HG03139 (cell line): ENCODE data around the gene NEXN.
"Not testable (repeated sequence)": the region's sequence is repeated elsewhere in the genome, so short reads cannot be mapped to it uniquely, and the experiment has no call there.

Source experiments
- ATAC-seq: cut with Tn5 transposase; IDR thresholded peaks from one replicate; pipeline ENCODE4 v1.9.1; 2021; ENCODE audit not compliant: unreplicated experiment

NEXN gene

DNA sequence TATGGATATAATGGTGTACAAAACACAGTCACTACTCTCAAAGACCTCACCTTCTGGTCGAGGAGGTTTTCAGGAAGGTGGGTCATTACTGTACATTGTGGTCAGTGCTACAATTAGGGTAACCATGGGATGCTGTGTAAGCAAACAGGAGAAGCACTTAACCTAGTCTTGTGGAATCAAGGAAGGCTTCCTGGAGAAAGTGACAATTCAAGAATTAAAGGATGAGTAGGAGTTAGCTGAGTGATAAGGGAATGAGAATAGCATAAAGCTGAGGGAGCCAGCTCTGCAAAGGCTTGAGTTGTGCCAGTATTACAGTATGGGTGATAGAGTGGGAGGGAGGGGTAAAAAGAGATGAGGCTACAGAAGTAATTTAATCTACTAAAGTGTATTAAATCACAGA, 17.2 kb downstream of the NEXN start:
- ATAC-seq = no peak

DNA sequence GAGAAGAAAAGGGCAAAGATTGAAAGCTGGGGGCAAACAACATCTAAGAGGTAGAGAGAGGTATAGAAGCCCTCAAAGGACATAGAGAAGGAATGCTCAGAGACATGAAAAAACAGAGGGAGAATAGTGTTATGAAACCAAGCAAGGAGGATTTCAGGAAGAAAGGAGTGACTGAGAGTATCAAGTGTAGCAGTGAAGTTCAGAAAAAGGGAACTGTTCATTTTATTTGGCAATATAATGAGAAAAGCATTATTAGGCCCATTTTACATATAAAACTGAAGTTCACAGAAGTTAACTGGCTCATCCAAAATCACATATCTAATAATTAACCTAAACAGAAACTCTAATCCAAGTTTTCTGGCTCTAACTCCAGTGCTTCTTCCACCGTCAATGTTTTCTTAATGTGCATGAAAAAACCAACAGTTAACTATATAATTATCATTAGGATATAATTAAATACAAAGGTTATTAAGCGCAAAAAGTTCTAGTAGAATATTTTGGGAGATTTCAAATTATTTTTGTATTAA, 17.7 kb downstream of the NEXN start:
- ATAC-seq = no peak

DNA sequence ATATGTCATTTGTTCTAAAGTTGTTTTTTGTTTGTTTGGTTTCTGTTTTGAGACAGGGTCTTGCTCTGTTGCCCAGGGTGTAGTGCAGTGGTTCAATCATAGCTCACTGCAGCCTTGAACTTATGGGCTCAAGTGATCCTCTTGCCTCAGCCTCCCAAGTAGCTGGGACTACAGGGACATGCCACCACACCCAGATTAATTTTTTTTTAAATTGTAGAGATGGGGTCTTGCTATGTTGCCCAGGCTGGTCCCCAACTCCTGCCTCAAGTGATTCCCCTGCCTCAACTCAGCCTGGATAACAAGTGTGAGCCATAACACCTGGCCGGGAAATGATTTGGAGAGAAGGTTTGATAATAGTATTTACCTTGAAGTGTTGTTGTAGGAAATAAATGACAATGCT, 18.2 kb downstream of the NEXN start:
- ATAC-seq = no peak

DNA sequence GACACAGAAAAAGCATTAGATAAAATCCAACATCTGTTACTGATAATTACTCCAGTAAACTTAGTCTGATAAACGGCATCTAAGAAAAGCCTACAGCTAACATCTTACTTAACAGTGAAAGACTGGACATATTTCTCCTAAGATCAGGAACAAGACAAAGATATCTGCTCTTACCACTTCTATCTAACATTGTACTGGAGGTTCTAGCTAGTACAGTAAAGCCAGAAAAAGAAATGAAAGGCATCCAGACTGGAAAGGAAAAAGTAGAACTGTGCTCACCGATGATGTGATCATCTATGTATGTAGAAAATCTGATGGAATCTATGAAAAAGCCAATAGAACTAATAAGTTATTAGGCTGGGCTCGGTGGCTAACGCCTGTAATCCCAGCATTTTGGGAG, 21.7 kb downstream of the NEXN start:
- no peak for ATAC-seq

DNA sequence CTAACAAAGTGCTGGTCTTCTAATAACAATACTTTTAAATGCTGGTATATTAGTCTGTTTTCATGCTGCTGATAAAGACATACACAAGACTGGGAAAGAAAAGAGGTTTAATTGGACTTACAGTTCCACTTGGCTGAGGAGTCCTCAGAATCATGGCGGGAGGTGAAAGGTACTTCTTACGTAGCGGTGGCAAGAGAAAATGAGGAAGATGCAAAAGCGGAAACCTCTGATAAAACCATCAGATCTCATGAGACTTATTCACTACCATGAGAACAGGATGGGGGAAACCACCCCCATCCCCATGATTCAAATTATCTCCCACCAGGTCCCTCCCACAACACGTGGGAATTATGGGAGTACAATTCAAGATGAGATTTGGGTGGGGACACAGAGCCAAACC, 30.5 kb downstream of the NEXN start:
- ATAC-seq = not testable (repeated sequence)

DNA sequence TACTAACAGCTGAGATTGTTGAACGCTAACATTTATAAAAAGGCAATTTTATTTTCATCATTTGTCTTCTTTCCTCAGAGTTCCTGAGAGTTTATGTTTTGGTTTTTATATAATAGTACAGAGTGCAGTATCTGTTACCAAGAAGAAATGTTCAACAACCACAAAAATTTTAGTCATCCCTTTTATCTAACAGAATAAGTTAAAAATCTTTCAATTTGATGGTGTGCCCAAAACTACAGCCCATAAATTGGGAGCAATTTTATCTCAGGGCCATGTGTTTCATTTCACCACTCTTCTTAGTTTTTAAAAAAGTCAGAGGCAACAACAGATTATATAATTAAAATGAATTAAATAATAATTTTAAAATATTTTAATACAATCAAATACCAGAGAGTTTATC, 37.1 kb downstream of the NEXN start:
- ATAC-seq = no peak

DNA sequence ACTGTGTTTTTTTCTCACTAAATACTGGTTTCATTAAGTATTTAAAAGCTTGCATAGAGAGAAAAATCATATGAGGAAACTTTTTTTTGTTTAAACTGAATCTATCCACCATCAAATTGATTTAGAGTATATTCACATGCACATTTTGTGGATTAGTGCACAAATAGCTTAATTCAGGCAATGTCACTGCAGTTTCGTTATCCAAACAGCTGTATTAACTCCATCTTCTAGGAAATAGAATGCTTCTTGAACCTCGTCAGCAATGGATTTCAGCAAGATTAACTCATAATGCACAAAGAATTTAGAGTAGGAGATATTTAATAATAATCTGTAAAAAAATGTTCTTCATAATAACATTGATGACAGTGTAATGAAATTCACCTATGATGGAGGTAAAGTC, 37.5 kb downstream of the NEXN start:
- ATAC-seq = no peak

DNA sequence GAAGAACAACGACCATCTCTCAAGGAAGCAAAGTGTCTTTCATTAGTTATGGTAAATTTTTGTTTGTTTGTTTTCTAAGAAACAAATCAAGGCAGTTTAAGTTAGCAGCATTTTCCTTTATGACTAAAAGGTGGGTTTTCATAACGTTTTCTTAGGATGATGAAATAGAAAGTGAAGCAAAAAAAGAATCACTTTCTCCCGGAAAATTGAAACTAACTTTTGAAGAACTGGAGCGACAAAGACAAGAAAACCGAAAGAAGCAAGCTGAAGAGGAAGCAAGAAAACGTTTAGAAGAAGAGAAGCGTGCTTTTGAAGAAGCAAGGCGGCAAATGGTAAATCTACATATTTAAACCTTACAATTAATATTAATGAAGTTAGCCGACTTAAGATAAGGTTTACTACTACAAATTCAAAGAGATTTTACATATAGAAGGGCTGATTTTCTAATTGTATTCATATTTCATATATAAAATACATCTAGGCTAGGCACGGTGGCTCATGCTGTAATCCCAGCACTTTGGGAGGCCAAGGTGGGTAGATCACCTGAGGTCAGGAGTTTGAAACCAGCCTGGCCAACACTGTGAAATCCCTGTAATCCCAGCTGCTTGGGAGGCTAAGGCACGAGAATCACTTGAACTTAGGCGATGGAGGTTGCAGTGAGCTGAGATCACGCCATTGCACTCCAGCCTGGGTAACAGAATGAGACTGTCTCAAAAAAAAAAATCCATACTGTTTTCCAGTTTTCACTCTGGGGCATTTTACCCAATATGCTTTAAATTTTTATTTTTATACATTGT, 38.3 kb downstream of the NEXN start:
- ATAC-seq = no peak

DNA sequence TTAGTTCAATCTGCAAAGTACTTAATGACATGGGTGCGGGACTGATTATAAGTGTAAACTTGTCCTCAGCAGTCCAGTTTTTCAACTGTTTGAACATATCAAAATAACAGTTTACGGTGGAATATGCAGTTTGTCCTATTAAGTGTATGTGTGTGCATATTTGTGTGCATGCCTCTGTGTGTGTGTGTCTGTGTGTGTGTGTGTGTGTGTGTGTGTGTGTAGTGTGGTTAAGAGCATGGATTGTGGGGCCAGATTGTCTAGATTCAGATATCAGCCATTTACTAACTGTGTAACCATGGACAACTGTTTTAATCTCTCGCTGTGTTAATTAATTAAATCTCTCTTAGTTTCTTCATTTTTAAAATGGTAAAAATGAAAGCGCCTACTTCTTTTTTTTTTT, 39.0 kb downstream of the NEXN start:
- no peak for ATAC-seq

DNA sequence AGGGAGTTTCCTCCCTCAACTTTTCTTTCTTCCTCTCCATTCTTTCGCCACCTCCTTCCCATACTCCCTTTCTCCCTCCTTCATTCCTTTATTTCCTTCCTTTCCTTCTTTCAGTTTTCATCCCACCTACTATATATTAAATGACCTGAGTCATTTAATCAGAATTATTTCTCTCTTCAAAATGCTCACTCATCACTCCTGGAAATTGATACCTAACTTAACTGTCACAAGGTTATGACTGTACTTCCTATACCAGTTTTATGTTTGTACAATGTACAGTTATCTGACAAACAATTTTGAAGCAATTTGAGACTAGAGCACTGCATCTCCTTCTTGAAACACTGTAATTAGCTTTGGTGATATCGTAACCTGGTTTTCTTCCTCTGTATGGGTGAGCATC, 41.4 kb downstream of the NEXN start:
- no peak for ATAC-seq

DNA sequence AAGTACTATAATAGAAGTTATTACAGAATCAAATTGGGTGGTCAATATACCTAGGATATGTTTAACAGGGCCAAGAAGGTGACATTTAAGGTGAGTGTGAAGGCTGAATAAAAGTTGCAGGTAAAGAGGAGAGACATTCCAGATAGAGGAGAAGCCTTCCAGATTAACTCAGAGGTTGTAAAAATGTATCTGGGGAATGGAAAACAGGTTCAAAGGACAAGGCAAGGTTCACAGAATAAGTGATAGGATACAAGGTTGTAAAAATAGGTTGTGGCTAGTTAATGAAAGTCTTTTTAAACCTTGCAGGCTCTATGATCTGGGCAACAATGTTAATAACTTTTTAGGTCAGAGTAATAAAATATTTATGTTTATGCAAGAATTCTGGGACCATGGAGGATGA, 50.2 kb downstream of the NEXN start:
- no peak for ATAC-seq

DNA sequence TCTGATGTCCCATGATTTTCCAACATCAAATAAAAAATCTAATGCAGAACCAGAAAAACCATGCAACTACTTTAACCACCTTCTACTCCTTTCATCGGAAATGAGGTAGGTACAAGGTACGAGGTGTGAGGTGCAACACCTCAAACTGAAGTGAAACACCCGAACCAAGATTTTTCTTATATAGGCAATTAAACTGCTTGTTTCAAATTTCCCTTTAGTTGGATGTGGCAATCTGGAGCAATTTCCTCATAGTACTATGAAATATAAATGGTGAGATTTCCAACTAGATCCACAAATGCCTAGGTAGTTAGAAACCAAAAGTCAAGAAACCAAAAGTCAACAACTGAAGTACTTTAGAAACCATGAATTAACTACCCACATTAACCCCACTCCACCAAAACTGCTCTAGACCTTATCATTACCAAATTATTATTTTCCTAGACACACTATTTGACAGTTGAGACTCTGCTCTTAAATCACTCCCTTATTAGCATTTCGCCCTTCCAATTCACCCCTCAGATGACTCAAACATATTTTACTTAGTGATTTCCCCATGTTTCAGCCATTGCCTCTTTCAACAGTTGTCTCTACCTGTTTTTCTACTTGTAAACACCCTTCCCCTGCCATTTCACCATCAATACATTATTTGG, 52.6 kb downstream of the NEXN start:
- no peak for ATAC-seq

DNA sequence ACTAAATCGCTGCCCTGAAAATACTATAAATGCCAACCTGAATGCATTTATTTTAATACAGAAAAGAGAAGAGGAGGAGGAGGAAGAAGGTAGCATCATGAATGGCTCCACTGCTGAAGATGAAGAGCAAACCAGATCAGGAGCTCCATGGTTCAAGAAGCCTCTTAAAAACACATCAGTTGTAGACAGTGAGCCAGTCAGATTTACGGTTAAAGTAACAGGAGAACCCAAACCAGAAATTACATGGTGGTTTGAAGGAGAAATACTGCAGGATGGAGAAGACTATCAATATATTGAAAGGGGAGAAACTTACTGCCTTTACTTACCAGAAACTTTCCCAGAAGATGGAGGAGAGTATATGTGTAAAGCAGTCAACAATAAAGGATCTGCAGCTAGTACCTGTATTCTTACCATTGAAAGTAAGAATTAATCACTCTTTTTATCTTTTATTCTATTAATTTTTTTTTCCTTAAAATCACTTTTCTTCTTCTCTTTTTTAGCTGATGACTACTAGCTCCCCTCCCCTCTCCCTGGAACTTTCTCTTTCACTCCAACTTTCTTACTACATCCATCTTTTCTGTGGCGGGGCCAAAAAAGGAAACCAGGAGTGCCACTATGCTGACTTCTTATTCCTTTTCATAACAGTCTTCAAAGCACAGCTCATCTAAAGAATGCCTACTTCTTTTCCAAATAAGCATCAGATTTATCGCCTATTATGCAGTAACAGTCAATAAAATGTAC, 54.1 kb downstream of the NEXN start:
- no peak for ATAC-seq

DNA sequence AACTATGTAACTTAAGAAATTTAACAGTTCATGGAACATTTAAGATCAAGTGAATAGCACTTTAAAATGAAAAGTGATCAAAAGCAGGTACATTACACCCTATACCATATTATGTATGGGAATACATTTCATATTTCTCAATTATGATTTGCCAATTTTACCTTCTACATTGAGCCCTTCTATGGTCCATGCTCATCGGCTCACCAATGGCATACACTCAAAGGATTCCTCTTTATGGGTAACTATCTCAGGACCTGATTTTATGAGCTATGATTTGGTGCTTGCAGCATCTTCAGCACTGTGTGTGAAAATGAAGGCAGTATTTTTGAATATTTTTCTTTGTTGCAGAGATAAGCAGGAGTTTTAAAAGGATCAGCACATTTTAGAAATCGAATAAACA, 56.9 kb downstream of the NEXN start:
- ATAC-seq = no peak

DNA sequence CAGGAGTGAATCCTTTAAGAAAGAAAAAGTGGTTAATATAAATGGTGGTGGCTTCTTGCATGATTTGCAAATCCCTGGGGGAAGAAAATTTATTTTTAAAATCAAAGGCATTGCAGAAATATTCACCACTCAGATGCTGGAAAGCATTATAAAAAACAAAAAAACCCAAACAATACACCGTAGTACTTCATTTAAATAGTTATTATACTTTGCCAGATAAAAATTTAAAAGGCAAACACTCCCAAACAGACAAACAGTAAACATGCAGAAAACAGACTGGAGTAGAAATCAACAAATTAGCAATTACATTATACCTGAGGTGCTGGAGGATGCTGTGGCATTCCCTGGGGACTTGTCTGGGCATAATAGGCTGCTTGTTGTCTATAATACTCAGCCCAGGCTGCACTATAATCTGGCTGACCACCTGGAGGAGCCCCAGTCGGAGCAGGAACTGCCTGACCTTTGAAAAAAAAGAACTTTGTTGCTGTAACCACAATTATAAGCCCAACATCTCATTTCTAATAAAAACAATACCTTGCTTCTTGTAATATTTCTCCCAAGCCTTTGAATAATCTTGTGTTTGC, 60.5 kb downstream of the NEXN start:
- ATAC-seq = no peak

DNA sequence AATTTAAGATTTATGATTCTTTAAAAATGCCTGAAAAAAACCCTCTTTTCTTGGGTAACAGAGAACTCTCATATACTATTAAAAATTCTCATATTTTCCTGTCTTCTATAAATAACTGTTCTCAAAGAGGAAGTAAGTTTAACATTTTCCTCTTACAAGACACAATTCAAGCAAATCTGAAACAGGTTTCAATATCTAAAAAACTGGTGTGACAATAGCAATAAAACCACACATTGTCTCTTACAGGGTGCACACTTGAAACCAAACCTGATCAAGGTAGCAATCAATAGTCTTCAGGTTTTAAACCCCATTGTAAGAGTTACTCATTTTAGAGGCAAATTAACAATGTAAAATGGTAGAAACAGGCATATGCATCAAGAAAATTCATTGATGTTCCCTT, 62.4 kb downstream of the NEXN start:
- peak; percentile 60 for ATAC-seq

DNA sequence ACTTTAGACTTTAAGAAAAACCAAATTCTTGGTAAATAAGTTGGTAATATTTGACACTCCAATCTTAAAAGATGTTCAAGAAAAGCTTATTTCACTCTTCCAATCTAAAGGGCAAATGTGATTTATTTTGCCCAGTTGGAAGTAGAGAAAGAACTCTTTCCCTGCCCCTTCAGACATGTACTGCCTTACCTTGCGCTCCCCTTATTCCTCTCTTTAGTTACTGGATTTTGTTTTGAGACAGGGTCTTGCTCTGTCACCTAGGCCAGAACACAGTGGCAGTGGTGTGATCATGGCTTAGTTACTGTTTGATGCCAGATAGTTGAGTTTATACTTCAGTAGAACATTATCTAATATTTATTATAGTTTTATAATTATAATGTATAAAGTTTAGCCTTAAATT, 62.9 kb downstream of the NEXN start:
- ATAC-seq = no peak

DNA sequence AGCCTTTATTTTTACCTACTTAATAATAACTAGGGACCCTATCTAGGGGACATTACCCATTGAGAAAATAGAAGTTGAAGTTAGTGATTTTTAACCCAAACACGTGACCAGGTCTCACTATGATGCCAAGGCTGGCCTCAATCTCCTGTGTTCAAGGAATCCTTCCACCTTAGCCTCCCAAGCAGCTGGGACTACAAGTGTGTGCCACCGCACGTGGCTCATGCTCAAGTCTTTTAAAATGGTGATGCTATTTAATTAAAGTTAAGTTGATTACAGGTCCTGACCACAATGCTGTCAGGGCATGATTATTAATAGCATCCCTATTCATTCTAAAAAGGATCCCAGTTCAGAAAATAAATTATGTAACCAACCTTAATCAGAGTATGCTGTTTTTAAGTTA, 65.5 kb downstream of the NEXN start:
- ATAC-seq = no peak

DNA sequence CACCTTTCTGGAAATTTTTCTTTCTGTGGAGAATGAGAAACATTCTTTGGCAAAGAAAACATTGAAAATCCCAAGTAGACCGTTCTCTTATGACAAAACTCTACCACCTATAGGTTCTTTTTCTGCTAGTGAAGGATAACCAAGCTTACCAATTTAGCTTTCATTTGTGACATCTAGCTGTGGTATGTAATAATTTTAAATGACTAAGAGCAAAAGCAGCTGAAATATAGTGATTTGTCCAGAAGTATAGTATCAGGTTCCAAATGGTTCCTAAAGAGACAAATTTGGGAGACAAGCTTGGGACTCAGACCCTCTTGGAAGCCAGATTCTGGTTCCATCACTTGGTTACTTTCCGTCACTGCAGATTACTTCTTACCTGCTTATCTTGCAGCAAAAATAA, 66.1 kb downstream of the NEXN start:
- ATAC-seq = no peak

DNA sequence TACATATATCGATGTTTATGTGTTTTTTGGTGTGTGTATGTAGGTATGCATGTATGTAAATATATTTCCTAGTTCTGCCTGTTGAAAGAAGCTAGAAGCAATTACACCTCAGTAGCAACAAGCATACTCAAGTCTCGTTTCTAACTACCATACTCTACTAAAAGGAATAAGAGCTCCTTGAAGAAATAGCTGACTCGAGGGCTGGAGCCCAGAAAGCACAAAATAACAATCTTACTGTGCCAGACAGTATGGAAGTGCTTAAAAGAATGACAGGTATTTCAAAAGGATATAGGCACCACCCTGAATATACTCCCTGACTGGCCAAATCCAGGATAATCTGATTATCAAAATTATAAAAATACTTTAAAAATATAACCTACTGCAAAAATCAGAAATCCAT, 67.3 kb downstream of the NEXN start:
- no peak for ATAC-seq

DNA sequence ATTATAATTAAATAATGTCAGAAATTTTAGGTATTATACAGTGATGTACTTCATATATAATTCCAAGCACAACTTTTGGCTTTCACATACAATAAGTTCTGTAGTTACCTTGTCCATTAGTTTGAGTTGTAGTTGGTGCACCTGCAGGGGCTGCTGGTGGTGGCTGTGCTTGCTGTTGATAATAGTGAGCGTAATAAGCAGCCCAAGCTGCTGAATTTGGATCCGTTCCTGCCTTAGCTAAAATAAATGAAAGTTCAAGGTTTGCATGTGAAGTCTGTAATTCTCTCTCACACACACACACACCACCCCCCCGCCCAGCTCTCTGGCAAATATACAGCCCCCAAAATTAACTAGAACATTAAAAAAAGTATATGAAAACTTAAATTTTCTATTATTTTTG, 68.0 kb downstream of the NEXN start:
- ATAC-seq = no peak

DNA sequence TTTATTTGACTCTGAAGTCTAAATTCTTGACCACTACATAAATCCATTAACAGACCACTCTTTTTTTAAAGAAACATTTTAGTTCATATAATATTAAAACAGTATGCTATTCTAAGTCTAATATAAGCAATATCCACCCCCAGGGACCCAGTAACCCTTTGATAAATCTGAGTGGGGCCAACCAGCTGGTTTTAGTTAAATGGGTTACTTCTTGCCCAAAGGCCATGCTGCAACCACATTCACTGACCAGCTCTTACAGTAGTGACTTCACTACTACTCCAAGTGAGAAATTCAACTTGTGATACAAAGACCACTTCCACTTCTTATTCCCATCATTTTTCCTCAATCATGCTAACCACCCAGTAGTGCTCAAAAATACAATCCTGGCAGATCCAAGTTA, 70.0 kb downstream of the NEXN start:
- no peak for ATAC-seq
